Measurements from ENCODE around the gene SUSD1. TPM values are rescaled to one million over a fixed set of nuclear protein-coding genes. Genes with fewer than 3 reads are reported as not detected.

SUSD1 gene
- total and polyA plus RNA-seq, 9 donors: 1.1 to 21.0 (median 3.4) TPM

DNA sequence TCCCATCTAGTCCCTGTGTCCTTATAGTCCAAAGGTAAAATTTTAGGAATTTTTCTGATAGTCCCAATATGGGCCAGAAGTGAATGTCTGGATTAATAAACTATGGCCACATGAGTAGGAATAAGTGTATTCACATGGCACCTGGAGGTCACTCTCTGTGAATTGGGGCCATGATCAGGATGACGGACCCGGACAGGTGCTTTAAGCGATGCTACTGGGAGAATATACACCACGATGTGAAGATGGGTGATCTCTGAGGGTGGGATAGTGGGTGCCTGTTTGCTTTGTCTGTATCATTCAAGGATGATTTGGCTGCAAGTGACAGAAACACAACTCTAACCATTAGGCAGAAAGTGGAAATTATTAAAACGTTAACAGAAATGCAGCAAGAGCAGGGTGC lies 177.3 kb downstream of the SUSD1 start:
- TF ChIP-seq POLR2A (IDR thresholded peaks at IDR 0.05) (no peak), EP300 (IDR thresholded peaks at IDR 0.05) (no peak)
- TF ChIP-seq, protein P1, sequence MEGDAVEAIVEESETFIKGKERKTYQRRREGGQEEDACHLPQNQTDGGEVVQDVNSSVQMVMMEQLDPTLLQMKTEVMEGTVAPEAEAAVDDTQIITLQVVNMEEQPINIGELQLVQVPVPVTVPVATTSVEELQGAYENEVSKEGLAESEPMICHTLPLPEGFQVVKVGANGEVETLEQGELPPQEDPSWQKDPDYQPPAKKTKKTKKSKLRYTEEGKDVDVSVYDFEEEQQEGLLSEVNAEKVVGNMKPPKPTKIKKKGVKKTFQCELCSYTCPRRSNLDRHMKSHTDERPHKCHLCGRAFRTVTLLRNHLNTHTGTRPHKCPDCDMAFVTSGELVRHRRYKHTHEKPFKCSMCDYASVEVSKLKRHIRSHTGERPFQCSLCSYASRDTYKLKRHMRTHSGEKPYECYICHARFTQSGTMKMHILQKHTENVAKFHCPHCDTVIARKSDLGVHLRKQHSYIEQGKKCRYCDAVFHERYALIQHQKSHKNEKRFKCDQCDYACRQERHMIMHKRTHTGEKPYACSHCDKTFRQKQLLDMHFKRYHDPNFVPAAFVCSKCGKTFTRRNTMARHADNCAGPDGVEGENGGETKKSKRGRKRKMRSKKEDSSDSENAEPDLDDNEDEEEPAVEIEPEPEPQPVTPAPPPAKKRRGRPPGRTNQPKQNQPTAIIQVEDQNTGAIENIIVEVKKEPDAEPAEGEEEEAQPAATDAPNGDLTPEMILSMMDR (IDR thresholded peaks at IDR 0.05): no peak
- intact Hi-C loops (cut with DNase I): no loop called here
- no peaks in the 10 kb centered on the region for H3K4me1 ChIP-seq (ENCODE audit: insufficient read depth)
- H3K36me3 ChIP-seq: no peaks in the 10 kb centered on the region
- DNase-seq: no peak
- no peaks in the 10 kb centered on the region for H3K27me3 ChIP-seq
- H3K9me3 ChIP-seq: no peaks in the 10 kb centered on the region
- WGBS, 3 donors: 89 to 93% (median 92%) methylated on average over 5 of the region's 5 CpGs
- no peak overlapping the region for H3K27ac ChIP-seq
- no peak overlapping the region for H3K4me3 ChIP-seq

DNA sequence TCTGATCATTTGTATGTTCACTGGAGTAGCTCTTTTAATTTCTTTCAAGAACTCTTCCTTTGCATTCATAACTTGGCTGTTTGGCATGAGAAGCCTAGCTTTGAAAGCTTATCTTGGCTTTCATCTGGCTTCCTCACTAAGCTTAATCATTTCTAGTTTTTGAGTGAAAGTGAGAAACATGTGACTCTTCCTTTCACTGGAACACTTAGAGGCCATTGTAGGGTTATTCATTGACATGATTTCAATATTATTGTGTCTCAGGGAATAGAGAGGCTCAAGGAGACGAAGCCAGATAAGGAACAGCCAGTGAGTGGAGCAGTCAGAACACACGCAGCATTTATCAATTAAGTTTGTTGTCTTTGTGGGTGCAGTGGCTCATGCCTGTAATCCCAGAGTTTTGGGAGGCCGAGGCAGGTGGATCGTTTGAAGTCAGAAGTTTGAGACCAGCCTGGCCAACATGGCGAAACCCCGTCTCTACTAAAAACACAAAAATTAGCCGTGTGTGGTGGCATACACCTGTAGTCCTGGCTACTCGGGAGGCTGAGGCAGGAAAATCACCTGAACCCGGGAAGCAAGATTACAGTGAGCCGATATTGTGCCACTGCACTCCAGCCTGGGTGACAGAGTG lies 180.2 kb downstream of the SUSD1 start:
- H3K4me1 ChIP-seq (ENCODE audit: insufficient read depth): no peaks in the 10 kb centered on the region
- H3K9me3 ChIP-seq: no peaks in the 10 kb centered on the region
- DNase-seq: no peak
- intact Hi-C loops (cut with DNase I): no loop called here
- no peak for TF ChIP-seq POLR2A (IDR thresholded peaks at IDR 0.05)
- TF ChIP-seq, protein P1 (IDR thresholded peaks at IDR 0.05): no peak
- no peak for TF ChIP-seq EP300 (IDR thresholded peaks at IDR 0.05)
- WGBS, 3 donors: 89 to 96% (median 95%) methylated on average over 10 of the region's 10 CpGs
- no peaks in the 10 kb centered on the region for H3K36me3 ChIP-seq
- H3K27me3 ChIP-seq: no peaks in the 10 kb centered on the region
- no peak overlapping the region for H3K4me3 ChIP-seq
- no peak overlapping the region for H3K27ac ChIP-seq

DNA sequence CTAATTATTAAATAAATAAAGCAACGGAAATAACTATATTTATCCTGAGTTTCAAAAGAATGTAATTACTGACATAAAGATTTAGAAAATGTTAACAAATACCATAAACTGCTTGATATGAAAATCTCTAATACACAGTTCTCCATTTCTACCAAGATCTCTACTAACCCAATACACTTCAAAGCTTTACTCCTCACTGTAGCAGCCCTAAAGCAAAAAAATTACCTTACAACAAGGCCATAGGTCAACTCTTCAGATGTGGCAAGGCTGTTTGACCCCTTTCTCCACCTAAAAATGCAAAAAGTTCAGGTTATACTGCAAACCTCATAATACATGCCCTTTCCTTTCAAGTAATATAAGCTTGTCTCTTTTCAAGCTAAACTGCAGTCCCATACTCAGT lies 181.8 kb downstream of the SUSD1 start:
- no peaks in the 10 kb centered on the region for H3K9me3 ChIP-seq
- H3K27ac ChIP-seq: no peak overlapping the region
- H3K27me3 ChIP-seq: no peaks in the 10 kb centered on the region
- DNase-seq: no peak
- H3K4me1 ChIP-seq (ENCODE audit: insufficient read depth): no peaks in the 10 kb centered on the region
- intact Hi-C loops (cut with DNase I): no loop called here
- WGBS, 3 donors: 11 to 34% (median 30%) methylated on average over 1 of the region's 1 CpG
- no peaks in the 10 kb centered on the region for H3K36me3 ChIP-seq
- TF ChIP-seq, protein P1 (IDR thresholded peaks at IDR 0.05): no peak
- TF ChIP-seq EP300 (IDR thresholded peaks at IDR 0.05) (no peak), POLR2A (IDR thresholded peaks at IDR 0.05) (no peak)
- H3K4me3 ChIP-seq: no peak overlapping the region

DNA sequence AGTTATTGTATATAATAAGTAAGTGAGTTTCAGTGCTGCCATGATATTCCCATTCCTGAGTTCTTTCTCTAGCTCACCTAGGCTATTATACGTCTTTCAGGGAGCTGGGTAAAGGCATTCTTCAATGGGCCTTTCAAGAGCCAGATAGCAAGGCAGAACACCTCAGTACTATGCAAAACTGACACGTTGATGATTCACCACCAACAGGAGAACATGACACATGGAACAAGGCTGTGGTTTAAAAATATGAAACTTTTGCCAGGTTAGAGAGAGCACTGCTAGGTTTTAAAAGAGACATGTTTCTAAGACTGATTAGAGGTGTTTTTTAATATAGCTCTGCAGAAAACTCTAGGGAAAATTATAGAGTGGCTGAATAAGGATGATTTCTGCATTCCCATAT lies 182.6 kb downstream of the SUSD1 start:
- 60 to 71% (median 63%) methylated on average over 2 of the region's 2 CpGs for WGBS, 3 donors
- intact Hi-C loops (cut with DNase I): no loop called here
- TF ChIP-seq POLR2A (IDR thresholded peaks at IDR 0.05) (no peak), EP300 (IDR thresholded peaks at IDR 0.05) (no peak)
- TF ChIP-seq, protein P1 (IDR thresholded peaks at IDR 0.05): no peak

More for the DNA sequence above, 182.6 kb downstream of the SUSD1 start:
- Histone ChIP-seq H3K27me3 (no peaks in the 10 kb centered on the region), H3K9me3 (no peaks in the 10 kb centered on the region), H3K27ac (no peak overlapping the region), H3K4me1 (ENCODE audit: insufficient read depth) (no peaks in the 10 kb centered on the region), H3K4me3 (no peak overlapping the region), H3K36me3 (no peaks in the 10 kb centered on the region)
- no peak for DNase-seq

All from ovary (tissue), 9 donors.